HUES48 (cell line): ENCODE measurements around the gene PNCK.
A peak's percentile ranks its signal among the peaks of the same experiment; 100 is the strongest.
"Not testable (repeated sequence)": the region's sequence is repeated elsewhere in the genome, so short reads cannot be mapped to it uniquely, and the experiment has no call there.

Experiments
- H3K27ac ChIP-seq: one replicate; pipeline ENCODE4 v1.7.0; 2013; ENCODE audit warnings: low read depth, low read length, inconsistent platforms
- H3K27me3 ChIP-seq: 2 replicates; pipeline ENCODE4 v1.6.1; 2013; ENCODE audit warnings: mild to moderate bottlenecking, low read length; ENCODE audit not compliant: control insufficient read depth, insufficient read depth
- H3K36me3 ChIP-seq: 2 replicates; pipeline ENCODE4 v1.6.1; 2013; ENCODE audit warnings: low read length; ENCODE audit not compliant: control insufficient read depth, insufficient read depth
- H3K4me1 ChIP-seq: 2 replicates; pipeline ENCODE4 v1.6.1; 2013; ENCODE audit warnings: mild to moderate bottlenecking, low read length; ENCODE audit not compliant: control insufficient read depth, insufficient read depth
- H3K4me3 ChIP-seq: 2 replicates; pipeline ENCODE4 v1.5.1; 2013; ENCODE audit warnings: mild to moderate bottlenecking, low read depth, low read length
- H3K9ac ChIP-seq: 2 replicates; pipeline ENCODE4 v1.6.1; 2013; ENCODE audit warnings: mild to moderate bottlenecking, low read depth, low read length, moderate library complexity
- H3K9me3 ChIP-seq: 2 replicates; pipeline ENCODE4 v1.6.1; 2013; ENCODE audit warnings: low read length; ENCODE audit not compliant: control insufficient read depth, insufficient read depth

Gene PNCK

DNA sequence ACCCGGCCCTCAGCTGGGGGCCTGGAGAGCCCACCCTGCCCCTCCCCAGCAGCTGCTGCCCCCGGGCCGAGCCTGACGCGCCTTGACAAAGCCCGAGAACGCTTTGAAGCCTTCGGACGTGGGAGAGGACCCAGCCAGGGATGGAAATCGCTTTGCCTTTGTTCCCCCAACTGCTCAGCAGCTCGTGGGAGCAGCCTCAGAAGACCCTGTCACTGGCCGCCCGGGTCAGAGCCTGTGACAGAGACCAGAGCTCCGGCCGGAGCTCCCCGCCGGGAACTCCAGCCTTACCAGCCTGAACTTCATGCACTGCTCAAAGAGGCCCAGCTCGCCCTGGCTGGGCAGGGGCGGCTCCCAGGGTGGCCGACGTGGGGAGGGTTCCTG is 11.5 kb upstream of the PNCK start:
- peaks cover 12% of the 10 kb centered on the region; the same call in 1 of the 2 replicates for H3K4me1 ChIP-seq
- H3K27me3 ChIP-seq, result no peaks in the 10 kb centered on the region
- no peak overlapping the region for H3K9ac ChIP-seq
- H3K4me3 ChIP-seq, result no peak overlapping the region; the same call in 1 of the 2 replicates
- peak overlapping the region; percentile 90 for H3K27ac ChIP-seq
- 0 out of 2 replicates have a peak, but pooled peaks cover 3% of the 10 kb centered on the region for H3K36me3 ChIP-seq
- H3K9me3 ChIP-seq, result peaks cover 23% of the 10 kb centered on the region

DNA sequence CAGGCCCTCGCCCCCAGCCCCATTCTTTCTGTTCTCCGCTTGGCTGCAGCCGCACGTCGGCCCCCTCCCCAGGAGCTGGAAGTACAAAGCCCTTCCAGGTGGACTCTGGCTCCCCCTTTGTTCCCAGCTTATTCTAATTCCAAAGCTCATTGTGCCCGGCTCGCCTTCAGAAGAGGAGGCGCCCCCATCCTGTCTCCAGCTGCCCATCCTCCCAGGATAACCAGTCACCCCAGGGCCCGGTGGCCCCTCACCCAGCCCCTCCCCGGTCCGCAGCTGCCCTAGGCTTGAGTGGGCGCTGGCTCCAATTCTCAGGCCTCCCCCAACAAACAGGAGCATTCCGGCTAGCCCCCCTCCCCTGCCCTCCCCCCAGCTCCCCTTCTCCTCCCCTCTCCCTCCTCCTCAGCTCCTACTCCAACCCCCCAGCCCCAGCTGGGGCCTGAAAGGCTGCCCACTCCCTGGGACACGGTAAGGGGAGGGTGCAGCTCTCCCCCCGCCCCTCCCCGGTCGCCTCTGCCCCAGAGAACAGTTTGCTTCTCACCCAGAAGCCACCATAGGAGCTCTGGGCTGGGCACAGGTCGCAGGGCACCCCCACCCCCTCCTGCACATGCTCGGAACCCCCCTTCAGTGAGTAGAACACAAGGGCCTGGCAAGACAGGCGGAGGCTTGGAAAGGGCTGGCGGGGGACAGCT is 11.0 kb upstream of the PNCK start:
- peaks cover 12% of the 10 kb centered on the region; the same call in 1 of the 2 replicates for H3K4me1 ChIP-seq
- peak overlapping the region; percentile 15; the same call in 1 of the 2 replicates for H3K4me3 ChIP-seq
- no peaks in the 10 kb centered on the region for H3K36me3 ChIP-seq
- H3K27ac ChIP-seq, result peak overlapping the region; percentile 90
- H3K9ac ChIP-seq, result no peak overlapping the region
- H3K9me3 ChIP-seq, result peaks cover 21% of the 10 kb centered on the region
- no peaks in the 10 kb centered on the region for H3K27me3 ChIP-seq

DNA sequence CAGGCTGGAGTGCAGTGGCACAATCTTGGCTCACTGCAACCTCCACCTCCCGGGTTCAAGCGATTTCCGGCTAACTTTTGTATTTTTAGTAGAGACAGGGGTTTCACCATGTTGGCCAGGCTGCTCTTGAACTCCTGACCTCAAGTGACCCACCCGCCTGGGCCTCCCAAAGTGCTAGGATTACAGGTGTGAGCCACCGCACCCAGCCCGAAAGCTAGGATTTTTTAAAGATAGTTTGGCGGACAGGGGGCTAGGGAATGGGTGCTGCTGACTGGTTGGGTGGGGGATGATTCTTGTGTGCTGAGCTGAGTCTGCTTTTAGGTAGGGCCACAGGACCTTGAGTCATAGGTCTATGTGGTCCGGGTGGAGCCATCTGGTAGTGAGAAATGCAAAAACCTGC is 9.9 kb upstream of the PNCK start:
- not testable (repeated sequence) for H3K27me3 ChIP-seq, H3K4me3 ChIP-seq, H3K9ac ChIP-seq, H3K36me3 ChIP-seq, H3K27ac ChIP-seq
- H3K9me3 ChIP-seq, result peaks cover 26% of the 10 kb centered on the region
- H3K4me1 ChIP-seq, result peaks cover 12% of the 10 kb centered on the region; the same call in 1 of the 2 replicates

DNA sequence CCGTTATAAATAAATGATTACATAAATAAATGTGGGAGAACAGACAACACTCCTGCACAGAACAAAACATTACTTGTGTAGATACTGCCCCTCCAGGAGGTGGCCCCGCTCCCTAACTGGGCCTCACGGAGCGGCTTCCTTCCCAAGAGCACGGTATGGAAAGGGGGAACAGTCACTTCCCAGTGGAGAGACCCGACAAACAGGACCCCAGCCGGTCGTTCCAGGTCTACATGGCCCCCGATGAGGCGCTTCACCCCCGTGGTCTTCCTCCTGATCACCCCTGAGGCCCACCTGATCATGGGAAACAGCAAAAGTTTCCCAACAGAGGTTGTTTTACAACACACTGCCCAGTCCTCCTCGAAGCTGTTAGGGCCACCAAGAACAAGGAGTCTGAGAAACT is 7.6 kb upstream of the PNCK start:
- Histone ChIP-seq H3K27me3 (no peaks in the 10 kb centered on the region), H3K27ac (no peak overlapping the region), H3K36me3 (no peaks in the 10 kb centered on the region), H3K4me1 (peaks cover 9% of the 10 kb centered on the region; the same call in 1 of the 2 replicates), H3K9me3 (peaks cover 30% of the 10 kb centered on the region), H3K9ac (no peak overlapping the region), H3K4me3 (no peak overlapping the region)

DNA sequence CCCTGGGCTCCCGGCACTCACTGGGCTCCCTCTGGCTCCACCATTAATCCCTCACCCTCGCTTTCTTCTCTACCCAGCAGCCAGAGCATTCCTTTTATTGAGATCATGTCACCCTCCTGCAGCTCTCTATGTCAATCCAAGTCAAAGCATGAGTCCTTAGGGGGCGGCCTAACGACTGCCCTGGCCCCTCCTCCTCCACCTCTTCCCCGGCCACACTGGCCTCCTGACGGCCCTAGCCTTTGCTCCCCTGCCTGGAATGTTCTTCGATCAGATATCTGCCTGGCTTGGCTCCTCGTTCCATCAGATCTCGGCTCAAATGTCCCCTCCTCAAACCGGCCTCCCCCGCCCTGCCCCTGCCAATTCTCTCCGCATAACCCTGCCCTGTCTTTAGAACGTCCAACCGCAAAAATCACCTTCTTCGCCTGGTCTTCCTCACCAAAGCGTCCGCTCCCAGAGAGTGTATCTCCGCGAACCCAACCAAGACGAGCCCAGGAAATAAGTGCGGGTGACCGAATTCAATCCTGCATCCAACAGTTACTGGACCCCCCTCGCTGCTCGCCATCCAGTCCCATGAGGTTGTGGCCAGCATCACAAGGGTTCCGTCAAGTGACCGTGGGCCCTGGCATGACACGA is 722 bp upstream of the PNCK start:
- Histone ChIP-seq H3K9me3 (peaks cover 34% of the 10 kb centered on the region; the same call in 1 of the 2 replicates), H3K27ac (peak overlapping the region; percentile 64), H3K9ac (no peak overlapping the region), H3K4me3 (no peak overlapping the region), H3K27me3 (no peaks in the 10 kb centered on the region; the same call in 1 of the 2 replicates), H3K4me1 (peaks cover 7% of the 10 kb centered on the region; the same call in 1 of the 2 replicates), H3K36me3 (no peaks in the 10 kb centered on the region)

DNA sequence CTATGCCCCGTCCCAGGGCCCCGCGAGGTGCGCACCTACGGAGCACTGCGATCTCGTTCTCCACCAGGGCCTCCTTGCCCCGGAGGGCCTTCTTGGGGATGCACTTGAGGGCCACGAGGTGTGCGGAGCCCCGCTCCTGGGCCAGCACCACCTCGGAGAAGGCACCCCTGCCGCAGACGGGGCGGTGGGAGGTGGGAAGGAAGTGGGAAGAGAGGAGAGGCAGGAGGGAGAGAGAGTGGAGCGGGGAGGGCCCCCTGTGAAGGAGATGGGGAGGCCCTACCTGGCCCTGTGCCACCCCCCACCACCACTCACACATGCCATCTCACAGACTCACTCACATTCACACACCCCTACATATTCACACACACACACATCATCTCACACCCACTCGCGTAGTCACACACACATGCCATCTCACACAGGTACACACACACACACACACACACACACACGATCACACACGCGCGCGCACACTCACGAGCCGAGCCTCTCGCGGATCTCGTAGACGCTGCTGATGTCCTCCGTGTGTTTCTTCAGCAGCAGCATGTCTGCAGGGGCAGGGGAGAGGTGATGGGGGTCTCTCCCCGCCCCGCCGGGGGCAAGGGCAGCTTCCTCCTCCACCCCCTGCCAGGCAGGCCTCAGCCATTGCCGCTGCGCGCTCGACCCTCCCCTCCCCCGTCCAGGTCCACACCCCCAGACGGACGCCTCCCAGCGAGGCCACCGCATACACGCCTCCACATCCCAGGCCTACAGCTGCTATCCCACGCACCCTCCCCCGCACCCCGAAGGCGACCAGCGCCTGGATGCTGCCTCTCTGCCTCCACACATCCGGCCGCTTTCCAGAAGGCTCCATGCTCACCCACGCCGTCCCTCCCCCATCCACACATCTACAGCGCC is 834 bp downstream of the PNCK start:
- Histone ChIP-seq H3K9me3 (peaks cover 30% of the 10 kb centered on the region; the same call in 1 of the 2 replicates), H3K27me3 (no peaks in the 10 kb centered on the region; the same call in 1 of the 2 replicates), H3K36me3 (no peaks in the 10 kb centered on the region), H3K27ac (no peak overlapping the region), H3K4me3 (no peak overlapping the region), H3K4me1 (peaks cover 7% of the 10 kb centered on the region; the same call in 1 of the 2 replicates), H3K9ac (no peak overlapping the region)

DNA sequence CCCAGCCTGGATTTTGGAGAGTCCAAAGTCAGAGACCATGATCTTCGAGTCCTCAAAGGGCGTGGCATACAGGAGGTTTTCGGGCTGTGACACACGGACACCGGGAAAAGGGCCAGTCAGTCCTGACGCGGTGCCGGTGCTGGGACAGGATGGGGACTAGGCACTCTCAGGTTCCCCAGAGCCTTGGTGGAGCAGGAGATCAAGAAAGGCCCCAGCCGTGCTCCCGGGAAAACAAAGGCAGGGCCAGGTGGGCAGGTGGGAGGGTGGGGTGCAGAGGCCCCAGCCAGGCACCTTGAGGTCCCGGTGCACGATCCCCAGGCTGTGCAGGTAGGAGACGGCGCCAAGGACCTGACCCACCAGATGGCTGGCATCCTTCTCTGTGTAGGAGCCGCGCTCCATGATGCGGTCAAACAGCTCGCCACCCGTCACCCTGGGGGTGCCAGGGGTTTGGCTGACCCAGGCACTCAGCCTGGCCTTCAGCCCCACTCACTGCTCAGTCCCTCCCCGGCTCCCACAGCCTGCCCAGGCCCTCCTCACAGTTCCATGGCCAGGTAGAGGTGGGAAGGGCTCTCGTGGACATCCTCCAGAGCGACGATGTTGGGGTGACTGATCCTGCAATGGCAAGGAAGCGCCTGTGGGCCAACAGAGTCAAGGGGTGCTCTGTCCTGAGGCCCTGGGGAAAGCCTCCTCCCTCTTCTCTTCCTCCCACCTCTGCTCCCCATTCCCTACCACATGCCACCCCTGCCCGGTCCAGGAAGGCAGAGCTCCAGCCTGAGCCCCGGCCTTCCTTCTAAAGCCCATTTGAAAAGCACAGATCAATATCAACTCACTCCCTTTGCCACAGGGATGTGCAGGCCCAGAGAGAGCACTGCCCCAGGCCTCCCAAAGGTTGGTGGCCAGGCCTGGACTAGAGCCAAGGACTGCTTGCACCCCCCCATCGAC is 1.8 kb downstream of the PNCK start:
- Histone ChIP-seq H3K4me3 (no peak overlapping the region), H3K4me1 (peaks cover 7% of the 10 kb centered on the region; the same call in 1 of the 2 replicates), H3K36me3 (no peaks in the 10 kb centered on the region), H3K27me3 (no peaks in the 10 kb centered on the region; the same call in 1 of the 2 replicates), H3K9ac (no peak overlapping the region), H3K27ac (no peak overlapping the region), H3K9me3 (peaks cover 38% of the 10 kb centered on the region)

DNA sequence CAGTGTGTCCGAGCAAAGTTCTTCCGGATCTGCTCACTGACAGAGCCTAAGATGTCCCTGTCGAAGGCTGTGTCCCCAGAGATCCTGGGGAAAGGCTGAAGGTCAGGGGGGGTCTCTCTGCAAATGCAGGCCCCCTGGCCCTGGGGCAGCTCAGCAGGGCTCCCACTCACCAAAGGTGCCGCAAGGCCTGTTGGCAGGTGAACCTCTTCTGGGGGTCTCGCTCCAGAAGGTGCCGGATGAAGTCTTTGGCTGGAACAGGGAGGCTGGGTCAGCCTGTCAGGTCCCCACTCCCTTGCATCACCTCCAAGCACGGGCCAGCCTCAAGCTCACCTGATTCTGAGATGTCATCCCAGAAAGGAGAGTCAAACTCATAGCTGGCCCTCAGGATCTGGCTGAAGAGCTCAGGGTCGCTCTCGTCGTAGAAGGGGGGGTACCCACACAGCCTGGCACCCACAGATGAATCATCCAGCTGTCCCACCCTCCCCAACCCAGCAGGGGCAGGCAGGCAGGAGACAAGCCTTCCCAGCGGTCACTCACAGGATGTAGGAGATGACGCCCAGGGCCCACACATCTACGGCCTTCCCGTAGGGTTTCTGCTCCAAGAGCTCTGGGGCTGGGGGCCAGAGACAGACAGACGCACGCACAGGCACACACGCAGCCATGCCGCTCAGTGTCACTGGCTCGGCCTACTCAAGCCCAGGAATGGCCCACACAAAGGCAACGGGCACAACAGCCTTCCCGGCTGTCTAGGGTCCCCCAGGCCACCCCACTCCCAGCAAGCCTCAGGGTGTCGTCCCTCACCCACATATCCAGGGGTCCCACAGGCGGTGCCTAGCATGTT is 2.6 kb downstream of the PNCK start:
- Histone ChIP-seq H3K9ac (no peak overlapping the region), H3K9me3 (peaks cover 47% of the 10 kb centered on the region), H3K4me1 (peaks cover 7% of the 10 kb centered on the region; the same call in 1 of the 2 replicates), H3K27ac (no peak overlapping the region), H3K27me3 (no peaks in the 10 kb centered on the region; the same call in 1 of the 2 replicates), H3K4me3 (no peak overlapping the region), H3K36me3 (no peaks in the 10 kb centered on the region)

DNA sequence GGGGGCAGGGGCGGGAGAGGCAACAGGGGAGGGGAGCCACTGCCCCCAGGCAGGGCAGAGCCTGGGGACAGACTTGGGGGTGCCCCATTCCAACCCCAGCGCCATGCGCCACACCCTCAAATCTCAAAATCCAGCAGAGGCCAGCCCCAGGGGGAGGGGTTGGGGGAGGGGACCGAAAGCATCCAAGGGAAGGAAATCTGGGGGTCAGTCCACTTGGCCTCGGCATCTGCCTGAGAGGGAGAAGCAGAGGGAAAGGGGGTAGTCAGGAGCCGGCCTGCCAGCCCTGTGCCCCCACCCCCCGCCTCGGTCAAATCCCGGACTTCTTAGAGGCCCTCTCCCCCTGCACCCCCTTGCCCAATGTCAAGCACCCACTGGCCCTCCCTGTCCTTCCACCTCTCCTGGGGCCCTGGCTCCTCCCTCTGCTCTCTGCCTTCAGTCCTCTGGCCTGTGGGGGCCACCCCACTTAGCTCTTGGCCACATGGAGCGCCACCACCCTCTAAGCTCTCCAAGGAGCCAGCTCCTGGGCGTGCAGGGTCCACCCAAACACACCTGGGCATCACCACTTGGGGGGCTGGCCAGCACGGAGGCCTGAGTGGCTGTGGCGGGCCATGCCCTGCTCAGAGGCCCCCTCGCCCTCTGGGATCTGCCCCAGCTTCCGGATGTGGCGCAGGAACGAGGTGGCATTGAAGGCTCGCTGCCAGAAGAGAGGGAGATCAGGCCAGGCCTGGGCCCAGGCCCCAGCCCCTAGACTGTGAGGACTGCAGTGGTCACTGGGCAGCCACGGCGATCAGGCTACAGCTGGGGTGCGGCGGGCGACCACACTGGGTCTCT is 3.5 kb downstream of the PNCK start:
- H3K27me3 ChIP-seq, result no peaks in the 10 kb centered on the region; the same call in 1 of the 2 replicates
- H3K4me3 ChIP-seq, result no peak overlapping the region
- H3K36me3 ChIP-seq, result no peaks in the 10 kb centered on the region
- H3K27ac ChIP-seq, result no peak overlapping the region
- peaks cover 49% of the 10 kb centered on the region for H3K9me3 ChIP-seq
- H3K9ac ChIP-seq, result no peak overlapping the region
- H3K4me1 ChIP-seq, result peaks cover 7% of the 10 kb centered on the region; the same call in 1 of the 2 replicates
